Measurements from ENCODE around the gene CELF5.

DNA sequence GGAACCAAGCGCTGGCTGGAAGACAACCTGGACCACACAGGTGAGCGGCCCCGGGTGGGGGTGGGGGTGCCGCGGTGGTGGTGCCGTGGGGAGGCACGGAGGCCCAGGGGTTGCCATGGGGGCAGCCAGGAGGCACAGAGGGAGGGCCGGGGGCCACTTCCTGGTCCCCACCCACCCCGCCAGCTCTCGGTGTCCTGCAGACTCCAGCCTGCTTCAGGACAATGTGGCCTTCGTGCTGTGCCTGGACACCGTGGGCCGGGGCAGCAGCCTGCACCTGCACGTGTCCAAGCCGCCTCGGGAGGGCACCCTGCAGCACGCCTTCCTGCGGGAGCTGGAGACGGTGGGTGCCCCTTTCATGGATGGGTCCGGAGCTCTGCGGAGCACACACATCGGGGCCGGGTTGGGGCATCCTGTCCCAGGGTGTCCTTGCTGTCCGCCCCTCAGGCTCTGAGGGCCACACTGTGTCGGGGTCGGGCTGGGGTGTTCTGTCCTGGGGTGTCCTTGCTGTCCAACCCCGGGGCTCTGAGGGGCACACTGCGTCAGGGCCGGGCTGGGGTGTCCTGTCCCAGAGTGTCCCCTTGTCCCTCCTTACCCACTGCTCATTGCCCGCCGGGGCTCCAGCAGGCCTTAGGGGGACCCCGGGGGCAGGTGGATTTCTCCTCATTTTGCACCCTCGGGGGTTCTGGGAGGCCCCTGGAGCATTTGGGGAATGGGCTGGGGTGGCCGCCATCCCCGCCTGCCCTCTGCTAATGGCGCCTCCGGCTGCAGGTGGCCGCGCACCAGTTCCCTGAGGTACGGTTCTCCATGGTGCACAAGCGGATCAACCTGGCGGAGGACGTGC is 20.4 kb upstream of the CELF5 start:
- TF ChIP-seq EGR1 (conservative IDR thresholded peaks at IDR 0.05), result no peak
- TF ChIP-seq FOXM1 (IDR thresholded peaks at IDR 0.05; ENCODE audit: low read depth), result no peak
- TF ChIP-seq FOXM1 (CRISPR knock-in tag; IDR thresholded peaks at IDR 0.05; ENCODE audit: low read depth), result no peak
- no peak for TF ChIP-seq POLR2A (conservative IDR thresholded peaks at IDR 0.05)
- TF ChIP-seq MBD2 (IDR thresholded peaks at IDR 0.05; ENCODE audit: borderline replicate concordance, low read depth), result no peak
- no peak for TF ChIP-seq PKNOX1 (IDR thresholded peaks at IDR 0.05)
- TF ChIP-seq CC2D1A (IDR thresholded peaks at IDR 0.05), result no peak
- no peak for TF ChIP-seq CTCF (IDR thresholded peaks at IDR 0.05 in 2 of 3, conservative IDR thresholded peaks at IDR 0.05 in 1 of 3; ENCODE audit: insufficient read depth in 2 of 3, low read depth in 1 of 3, low read length in 3 of 3)
- no peak for TF ChIP-seq ZBTB49 (CRISPR knock-in tag; IDR thresholded peaks at IDR 0.05; ENCODE audit: borderline replicate concordance)
- TF ChIP-seq, protein P1, sequence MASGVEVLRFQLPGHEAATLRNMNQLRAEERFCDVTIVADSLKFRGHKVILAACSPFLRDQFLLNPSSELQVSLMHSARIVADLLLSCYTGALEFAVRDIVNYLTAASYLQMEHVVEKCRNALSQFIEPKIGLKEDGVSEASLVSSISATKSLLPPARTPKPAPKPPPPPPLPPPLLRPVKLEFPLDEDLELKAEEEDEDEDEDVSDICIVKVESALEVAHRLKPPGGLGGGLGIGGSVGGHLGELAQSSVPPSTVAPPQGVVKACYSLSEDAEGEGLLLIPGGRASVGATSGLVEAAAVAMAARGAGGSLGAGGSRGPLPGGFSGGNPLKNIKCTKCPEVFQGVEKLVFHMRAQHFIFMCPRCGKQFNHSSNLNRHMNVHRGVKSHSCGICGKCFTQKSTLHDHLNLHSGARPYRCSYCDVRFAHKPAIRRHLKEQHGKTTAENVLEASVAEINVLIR (CRISPR knock-in tag; IDR thresholded peaks at IDR 0.05), result no peak
- TF ChIP-seq NFE2L1 (tag; IDR thresholded peaks at IDR 0.05; ENCODE audit: borderline replicate concordance, low read depth), result no peak
- no peak for TF ChIP-seq ZNF354B (CRISPR knock-in tag; IDR thresholded peaks at IDR 0.05)
- no peak for TF ChIP-seq COPS2 (conservative IDR thresholded peaks at IDR 0.05)
- no peak for TF ChIP-seq ZNF217 (CRISPR knock-in tag; IDR thresholded peaks at IDR 0.05)

All from K562 (cell line).